Trophoblast cell (in vitro differentiated cells and primary cell): ENCODE results near the gene ZNF341.

ENCODE experiments used
- DNase-seq, 2 donors: peaks; one replicate each; pipeline ENCODE4 v3.0.0-alpha.2; 2016
- H2AFZ ChIP-seq: 2 replicates; pipeline ENCODE4 v1.6.1; 2013; ENCODE audit warnings: low read length, moderate library complexity, mild to moderate bottlenecking; ENCODE audit not compliant: insufficient read depth, poor library complexity
- H2AK5ac ChIP-seq: 2 replicates; pipeline ENCODE4 v1.6.1; 2013; ENCODE audit warnings: mild to moderate bottlenecking, low read length
- H2BK120ac ChIP-seq: 2 replicates; pipeline ENCODE4 v1.6.1; 2013; ENCODE audit warnings: low read length, mild to moderate bottlenecking, moderate library complexity; ENCODE audit not compliant: insufficient read depth, poor library complexity
- H2BK12ac ChIP-seq: 2 replicates; pipeline ENCODE4 v1.6.1; 2013; ENCODE audit warnings: mild to moderate bottlenecking, low read length, moderate library complexity
- H2BK5ac ChIP-seq: 2 replicates; pipeline ENCODE4 v1.6.1; 2013; ENCODE audit warnings: low read length, low read depth, moderate library complexity, mild to moderate bottlenecking; ENCODE audit not compliant: poor library complexity
- H3K14ac ChIP-seq: 2 replicates; pipeline ENCODE4 v1.6.1; 2013; ENCODE audit warnings: mild to moderate bottlenecking, low read length
- H3K18ac ChIP-seq: 2 replicates; pipeline ENCODE4 v1.6.1; 2013; ENCODE audit warnings: mild to moderate bottlenecking, low read length
- H3K23ac ChIP-seq: 2 replicates; pipeline ENCODE4 v1.6.1; 2013; ENCODE audit warnings: low read length
- H3K27ac ChIP-seq: 2 replicates; pipeline ENCODE4 v1.5.1; 2013; ENCODE audit warnings: low read depth, mild to moderate bottlenecking, inconsistent platforms, low read length, moderate library complexity
- H3K27me3 ChIP-seq: 2 replicates; pipeline ENCODE4 v1.6.1; 2013; ENCODE audit warnings: inconsistent platforms, mild to moderate bottlenecking, low read length, moderate library complexity; ENCODE audit not compliant: insufficient read depth
- H3K36me3 ChIP-seq, 2 experiments: 1 replicate in 1 of 2; 2 replicates in 1 of 2; pipeline ENCODE4 v1.6.1; 2013; ENCODE audit warnings: low read length in 2 of 2, mild to moderate bottlenecking in 2 of 2, moderate library complexity in 1 of 2; ENCODE audit not compliant: insufficient read depth in 2 of 2, control insufficient read depth in 1 of 2
- H3K4ac ChIP-seq: 2 replicates; pipeline ENCODE4 v1.6.1; 2013; ENCODE audit warnings: low read depth, mild to moderate bottlenecking, low read length, moderate library complexity
- H3K4me1 ChIP-seq, 2 experiments: 1 replicate in 1 of 2; 2 replicates in 1 of 2; pipeline ENCODE4 v1.6.1; 2013; ENCODE audit warnings: low read length in 2 of 2, mild to moderate bottlenecking in 2 of 2, moderate library complexity in 1 of 2; ENCODE audit not compliant: insufficient read depth in 2 of 2, control insufficient read depth in 1 of 2
- H3K4me2 ChIP-seq: 2 replicates; pipeline ENCODE4 v1.6.1; 2013; ENCODE audit warnings: inconsistent platforms, mild to moderate bottlenecking, low read length, moderate library complexity
- H3K4me3 ChIP-seq: 2 replicates; pipeline ENCODE4 v1.5.1; 2013; ENCODE audit warnings: mild to moderate bottlenecking, low read depth, low read length, inconsistent platforms
- H3K79me1 ChIP-seq: one replicate; pipeline ENCODE4 v1.6.1; 2013; ENCODE audit warnings: low read length
- H3K79me2 ChIP-seq: 2 replicates; pipeline ENCODE4 v1.6.1; 2013; ENCODE audit warnings: low read length, mild to moderate bottlenecking; ENCODE audit not compliant: control insufficient read depth, insufficient read depth, poor library complexity
- H3K9ac ChIP-seq: 2 replicates; pipeline ENCODE4 v1.6.1; 2013; ENCODE audit warnings: mild to moderate bottlenecking, low read length
- H3K9me3 ChIP-seq: 2 replicates; pipeline ENCODE4 v1.6.1; 2013; ENCODE audit warnings: low read depth, mild to moderate bottlenecking, control low read depth, inconsistent platforms, low read length; ENCODE audit not compliant: insufficient read depth
- H4K12ac ChIP-seq: 2 replicates; pipeline ENCODE4 v1.6.1; 2013; ENCODE audit warnings: low read depth, mild to moderate bottlenecking, low read length, moderate library complexity
- H4K8ac ChIP-seq: 2 replicates; pipeline ENCODE4 v1.6.1; 2013; ENCODE audit warnings: low read depth, mild to moderate bottlenecking, low read length, moderate library complexity
- H4K91ac ChIP-seq: one replicate; pipeline ENCODE4 v1.6.1; 2013; ENCODE audit warnings: low read depth, mild to moderate bottlenecking, low read length, moderate library complexity
- WGBS: extraction: QIAGEN DNeasy Blood & Tissue Kit; methylation state at CpG from one replicate; pipeline ENCODE4 v1.1.7; 2013; ENCODE audit warnings: missing lambda C conversion rate; ENCODE audit not compliant: insufficient read length, insufficient coverage; ENCODE audit errors: extremely low coverage; 5-methylcytosine and 5-hydroxymethylcytosine counted together

The ZNF341 gene

DNA sequence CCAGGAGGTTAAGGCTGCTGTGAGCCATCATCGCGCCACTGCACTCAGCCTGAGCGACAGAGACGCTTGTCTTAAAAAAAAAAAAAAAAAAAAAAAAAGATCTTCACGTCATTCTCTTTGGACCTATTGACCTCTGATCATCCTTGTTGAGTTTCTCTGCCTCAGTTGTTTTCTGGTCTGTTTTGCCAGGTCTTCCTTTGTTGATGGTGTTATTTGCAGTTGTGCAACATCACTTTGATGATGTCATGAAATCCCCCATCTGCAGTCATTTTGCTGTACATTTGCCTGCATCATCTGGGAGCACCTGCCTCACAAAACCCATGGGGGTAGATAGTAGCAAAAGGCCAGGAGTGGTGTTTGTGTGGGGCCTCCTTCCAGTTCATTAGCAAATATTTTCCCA is 40.1 kb downstream of the ZNF341 start:
- no CpG with 5 or more reads among the region's 5 CpGs for WGBS
- H3K9me3 ChIP-seq, result no peaks in the 10 kb centered on the region
- H2BK5ac ChIP-seq, result no peak overlapping the region

DNA sequence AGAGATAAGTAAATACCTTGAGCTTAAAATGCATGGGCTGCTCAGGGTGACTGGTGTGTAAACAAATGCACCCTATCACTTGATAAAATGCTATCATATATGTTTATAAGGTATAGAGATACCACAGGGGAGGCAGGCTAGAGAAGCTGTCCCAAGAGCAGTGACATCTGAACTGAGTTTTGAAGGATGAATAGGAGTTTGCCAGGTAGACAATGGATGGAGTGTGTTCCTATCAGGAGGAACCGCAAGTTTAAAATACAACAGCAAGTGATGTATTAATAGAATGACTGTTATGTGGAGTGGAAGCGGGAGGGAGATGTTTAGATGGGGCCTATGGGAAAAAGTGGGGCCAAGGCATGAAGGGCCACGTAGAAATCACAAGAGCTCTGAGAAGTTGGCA is 40.6 kb downstream of the ZNF341 start:
- Histone ChIP-seq H3K4me3 (no peak overlapping the region), H4K12ac (no peak overlapping the region), H4K8ac (no peak overlapping the region), H3K4me1 (no peaks in the 10 kb centered on the region), H3K27me3 (no peaks in the 10 kb centered on the region), H4K91ac (no peak overlapping the region), H3K4me2 (no peak overlapping the region), H3K9me3 (no peaks in the 10 kb centered on the region), H3K14ac (no peak overlapping the region), H2BK120ac (no peak overlapping the region), H3K79me2 (no peaks in the 10 kb centered on the region), H3K36me3 (peaks cover 0 to 3% of the 10 kb centered on the region in 2 experiments), H3K27ac (no peak overlapping the region), H3K79me1 (no peaks in the 10 kb centered on the region), H2AFZ (no peak overlapping the region), H2AK5ac (no peak overlapping the region), H3K18ac (no peak overlapping the region), H3K4ac (no peak overlapping the region), H3K23ac (no peak overlapping the region), H2BK12ac (no peak overlapping the region), H2BK5ac (no peak overlapping the region), H3K9ac (no peak overlapping the region)
- no peak for DNase-seq
- WGBS, result no CpG with 5 or more reads among the region's 3 CpGs

More for the DNA sequence above, 40.1 kb downstream of the ZNF341 start:
- Histone ChIP-seq H3K27ac (no peak overlapping the region), H4K91ac (no peak overlapping the region), H3K14ac (no peak overlapping the region), H2BK120ac (no peak overlapping the region), H3K27me3 (no peaks in the 10 kb centered on the region), H3K18ac (no peak overlapping the region), H3K4me2 (no peak overlapping the region), H4K8ac (no peak overlapping the region), H3K4me1 (peaks cover 0 to under 1% of the 10 kb centered on the region in 2 experiments), H4K12ac (no peak overlapping the region), H3K4ac (no peak overlapping the region), H3K23ac (no peak overlapping the region), H3K36me3 (peaks cover 0 to 3% of the 10 kb centered on the region in 2 experiments), H3K4me3 (no peak overlapping the region), H2BK12ac (no peak overlapping the region), H3K79me2 (no peaks in the 10 kb centered on the region), H3K79me1 (no peaks in the 10 kb centered on the region), H2AFZ (no peak overlapping the region), H2AK5ac (no peak overlapping the region), H3K9ac (no peak overlapping the region)
- no peak for DNase-seq

DNA sequence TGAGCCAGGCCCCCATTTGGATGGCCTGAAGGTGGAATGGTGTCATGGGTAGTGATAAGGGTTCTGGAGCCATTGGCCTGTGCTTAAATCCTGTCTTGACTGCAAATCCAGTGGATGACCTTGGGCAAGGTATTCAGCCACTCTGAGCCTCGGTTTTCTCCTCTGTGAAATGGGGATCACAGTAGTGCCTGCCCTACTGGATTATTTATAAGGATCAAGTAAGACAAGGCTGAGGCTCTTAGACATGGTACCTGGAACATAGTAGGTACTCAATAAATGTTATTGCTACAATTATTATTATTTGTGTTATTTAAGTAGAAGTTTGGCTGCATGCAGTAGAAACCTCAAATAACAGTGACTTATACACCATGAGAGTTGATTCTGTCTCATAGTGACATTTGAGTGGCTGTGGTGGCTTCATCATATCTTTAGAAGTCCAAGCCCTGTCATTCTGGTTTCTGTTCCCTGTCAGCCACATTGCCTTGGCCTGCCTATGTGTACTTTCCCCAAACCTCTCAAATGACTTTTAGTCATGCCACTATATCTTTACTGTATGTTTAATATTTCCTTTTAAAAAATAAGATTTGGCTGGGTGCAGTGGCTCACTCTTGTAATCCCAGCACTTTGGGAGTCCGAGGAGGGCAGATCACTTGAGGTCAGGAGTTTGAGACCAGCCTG is 41.8 kb downstream of the ZNF341 start:
- Histone ChIP-seq H3K79me2 (no peaks in the 10 kb centered on the region), H4K91ac (no peak overlapping the region), H3K27ac (no peak overlapping the region), H3K27me3 (no peaks in the 10 kb centered on the region), H4K12ac (no peak overlapping the region), H4K8ac (no peak overlapping the region), H3K4me3 (no peak overlapping the region), H3K14ac (no peak overlapping the region), H2BK12ac (no peak overlapping the region), H3K9me3 (peaks cover 1% of the 10 kb centered on the region), H2BK120ac (no peak overlapping the region), H3K4ac (no peak overlapping the region), H2AK5ac (no peak overlapping the region), H3K18ac (no peak overlapping the region), H3K79me1 (no peaks in the 10 kb centered on the region), H3K9ac (no peak overlapping the region), H3K36me3 (no peaks in the 10 kb centered on the region), H3K4me2 (no peak overlapping the region), H2BK5ac (no peak overlapping the region), H3K4me1 (peaks cover 0 to 3% of the 10 kb centered on the region in 2 experiments), H3K23ac (no peak overlapping the region), H2AFZ (no peak overlapping the region)
- no CpG with 5 or more reads among the region's 2 CpGs for WGBS
- DNase-seq, result no peak

DNA sequence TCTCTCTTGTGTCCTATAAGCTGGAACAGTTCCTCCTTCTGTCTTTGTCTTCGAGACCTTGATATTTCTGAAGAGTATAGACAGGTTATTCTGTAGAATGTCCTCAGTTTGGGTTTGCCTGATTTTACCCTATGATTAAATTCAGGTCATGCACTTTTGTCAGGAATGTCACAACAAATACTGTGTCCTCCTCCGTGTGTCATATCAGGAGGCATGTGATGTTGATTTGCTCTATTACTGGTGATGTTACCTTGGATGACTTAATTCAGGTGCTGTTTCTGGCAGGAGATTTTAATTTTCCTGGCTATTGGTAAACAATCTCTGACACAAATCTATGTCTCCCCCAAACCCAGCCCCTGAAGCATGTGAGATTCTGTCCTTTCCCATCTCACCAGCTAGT is 46.0 kb downstream of the ZNF341 start:
- peaks cover 2% of the 10 kb centered on the region for H3K79me1 ChIP-seq
- no peak overlapping the region for H2BK120ac ChIP-seq
- no peak overlapping the region for H3K4me2 ChIP-seq

More for the DNA sequence above, 46.0 kb downstream of the ZNF341 start:
- Histone ChIP-seq H4K8ac (no peak overlapping the region), H3K9me3 (peaks cover 1% of the 10 kb centered on the region), H3K4ac (no peak overlapping the region), H3K79me2 (peaks cover 3% of the 10 kb centered on the region), H3K18ac (no peak overlapping the region), H2AFZ (no peak overlapping the region), H2AK5ac (no peak overlapping the region), H3K27me3 (no peaks in the 10 kb centered on the region), H3K36me3 (no peaks in the 10 kb centered on the region), H3K4me1 (peaks cover 2 to 9% of the 10 kb centered on the region in 2 experiments), H3K4me3 (no peak overlapping the region), H4K91ac (no peak overlapping the region), H3K27ac (no peak overlapping the region), H3K14ac (no peak overlapping the region), H2BK12ac (no peak overlapping the region), H3K9ac (no peak overlapping the region), H2BK5ac (no peak overlapping the region), H4K12ac (no peak overlapping the region), H3K23ac (no peak overlapping the region)
- no CpG with 5 or more reads among the region's 2 CpGs for WGBS
- no peak for DNase-seq
